Loucy (cell line): ENCODE data around the gene IRF2.

Source experiments
- CTCF ChIP-seq: fragments of 200-600 bp; sonication (generic); conservative IDR thresholded peaks from 2 replicates; pipeline ENCODE4 v1.5.1; 2014; ENCODE audit warnings: mild to moderate bottlenecking, antibody characterized with exemption, low read length
- EZH2phosphoT487 ChIP-seq: fragments of 200-600 bp; IDR thresholded peaks from 2 replicates; pipeline ENCODE4 v1.6.1; 2018; ENCODE audit warnings: antibody characterized with exemption, mild to moderate bottlenecking, moderate library complexity, borderline replicate concordance

- TF ChIP-seq CTCF, result no peak
- no peak for TF ChIP-seq EZH2phosphoT487
Measured at GRCh38 chr4:184357165-184357564, 117.2 kb downstream of the IRF2 start.
